ENCODE results near the gene TADA2B. TPM values are rescaled to one million over a fixed set of nuclear protein-coding genes. Genes with fewer than 3 reads are reported as not detected.

TADA2B gene
- polyA plus RNA-seq, 3 donors = 2.0 to 10.2 (median 2.6) TPM

GRCh38 chr4:7066493-7066892, 23.3 kb downstream of the TADA2B start:
- Histone ChIP-seq H3K79me2 (ENCODE audit: insufficient read depth, low read length) (peaks cover 53% of the 10 kb centered on the region), H3K27me3 (ENCODE audit: control insufficient read depth in 2 of 2, insufficient read depth in 2 of 2, low read length in 2 of 2) (peaks cover 0 to 10% of the 10 kb centered on the region in 2 donors), H2AFZ (ENCODE audit: insufficient read depth, low read depth, low read length, poor library complexity, severe bottlenecking) (no peak overlapping the region), H3K27ac (ENCODE audit: low read depth in 1 of 2, low read length in 2 of 2) (peak overlapping the region in 1 of 2 donors; percentile 94), H3K4me3 (replicated peaks in 1 of 3; ENCODE audit: low read depth in 2 of 3, low read length in 3 of 3) (peak overlapping the region in 1 of 3 experiments; percentile 83), H3K4me2 (replicated peaks; ENCODE audit: extremely low read depth, low read length, poor library complexity, severe bottlenecking) (peak overlapping the region; percentile 88), H3K9me3 (replicated peaks in 1 of 2; ENCODE audit: control insufficient read depth in 1 of 2, insufficient read depth in 1 of 2, low read length in 2 of 2) (no peaks in the 10 kb centered on the region), H3K9ac (ENCODE audit: insufficient read depth, low read length, poor library complexity, severe bottlenecking) (no peak overlapping the region), H3K4me1 (ENCODE audit: control insufficient read depth in 1 of 2, insufficient read depth in 2 of 2, low read length in 2 of 2) (peaks cover 41 to 49% of the 10 kb centered on the region in 2 donors), H4K20me1 (ENCODE audit: insufficient read depth, low read length) (peaks cover 56% of the 10 kb centered on the region), H3K36me3 (replicated peaks in 1 of 2; ENCODE audit: control insufficient read depth in 1 of 2, insufficient read depth in 2 of 2, low read length in 2 of 2) (peaks cover 24 to 31% of the 10 kb centered on the region in 2 donors)
- Mint-ChIP-seq H3K27ac (peak overlapping the region; percentile 90 to 98 (median 96)), H3K27me3 (ENCODE audit: low read depth in 3 of 3) (peaks cover 5 to 14% (median 12%) of the 10 kb centered on the region in 3 donors), H3K36me3 (peaks cover 32 to 40% of the 10 kb centered on the region in 2 donors), H3K4me3 (peak overlapping the region; percentile 88 to 91), H3K4me1 (peaks cover 45% of the 10 kb centered on the region), H3K9me3 (no peaks in the 10 kb centered on the region)
- TF ChIP-seq CTCF (IDR thresholded peaks at IDR 0.05) = no peak
- intact Hi-C loops (cut with micrococcal nuclease) = loop anchor here in 1 of 2 donors (10.0 kb wide), 2 partner anchors 152 to 282 kb away; partner anchors contain the start of gene KIAA0232
- no peak for DNase-seq
- WGBS (ENCODE audit: insufficient coverage) = 95% methylated on average over 3 of the region's 4 CpGs

- peaks cover 18 to 26% of the 10 kb centered on the region in 2 donors for H3K36me3 ChIP-seq (replicated peaks in 1 of 2; ENCODE audit: control insufficient read depth in 1 of 2, insufficient read depth in 2 of 2, low read length in 2 of 2)
- peaks cover 50% of the 10 kb centered on the region for H4K20me1 ChIP-seq (ENCODE audit: insufficient read depth, low read length)
- peak overlapping the region; percentile 68 to 83 (median 79) for H3K4me3 ChIP-seq (replicated peaks in 1 of 3; ENCODE audit: low read depth in 2 of 3, low read length in 3 of 3)
- no peak for DNase-seq
- peaks cover 41% of the 10 kb centered on the region for H3K4me1 Mint-ChIP-seq
- peak overlapping the region; percentile 90 to 98 (median 96) for H3K27ac Mint-ChIP-seq
- H3K4me3 Mint-ChIP-seq = peak overlapping the region; percentile 88 to 91
- H3K27ac ChIP-seq (ENCODE audit: low read depth in 1 of 2, low read length in 2 of 2) = peak overlapping the region; percentile 83 to 94
- no peaks in the 10 kb centered on the region for H3K9me3 ChIP-seq (replicated peaks in 1 of 2; ENCODE audit: control insufficient read depth in 1 of 2, insufficient read depth in 1 of 2, low read length in 2 of 2)
- H3K9me3 Mint-ChIP-seq = no peaks in the 10 kb centered on the region
- intact Hi-C loops (cut with micrococcal nuclease) = loop anchor here in 1 of 2 donors (10.0 kb wide), 2 partner anchors 152 to 282 kb away; partner anchors contain the start of gene KIAA0232
- peaks cover 53% of the 10 kb centered on the region for H3K79me2 ChIP-seq (ENCODE audit: insufficient read depth, low read length)
- H3K36me3 Mint-ChIP-seq = peaks cover 26 to 34% of the 10 kb centered on the region in 2 donors
- peaks cover 0 to 16% of the 10 kb centered on the region in 2 donors for H3K27me3 ChIP-seq (ENCODE audit: control insufficient read depth in 2 of 2, insufficient read depth in 2 of 2, low read length in 2 of 2)
- peak overlapping the region; percentile 97 for H3K9ac ChIP-seq (ENCODE audit: insufficient read depth, low read length, poor library complexity, severe bottlenecking)
- H2AFZ ChIP-seq (ENCODE audit: insufficient read depth, low read depth, low read length, poor library complexity, severe bottlenecking) = peak overlapping the region; percentile 64
- peak overlapping the region; percentile 88 for H3K4me2 ChIP-seq (replicated peaks; ENCODE audit: extremely low read depth, low read length, poor library complexity, severe bottlenecking)
- H3K27me3 Mint-ChIP-seq (ENCODE audit: low read depth in 3 of 3) = peaks cover 8 to 19% (median 16%) of the 10 kb centered on the region in 3 donors
- no peak for TF ChIP-seq CTCF (IDR thresholded peaks at IDR 0.05)
- H3K4me1 ChIP-seq (ENCODE audit: control insufficient read depth in 1 of 2, insufficient read depth in 2 of 2, low read length in 2 of 2) = peaks cover 37 to 46% of the 10 kb centered on the region in 2 donors
- 5% methylated on average over 13 of the region's 13 CpGs for WGBS (ENCODE audit: insufficient coverage)
These were observed 23.9 kb downstream of the TADA2B start for GRCh38 chr4:7067126-7067451.
